HG02981 (cell line): ENCODE measurements around the gene TPR.

Experiments used
- ATAC-seq: cut with Tn5 transposase; IDR thresholded peaks from one replicate; pipeline ENCODE4 v1.9.1; 2021; ENCODE audit warnings: mild to moderate bottlenecking, moderate library complexity; ENCODE audit not compliant: unreplicated experiment

The TPR gene

DNA sequence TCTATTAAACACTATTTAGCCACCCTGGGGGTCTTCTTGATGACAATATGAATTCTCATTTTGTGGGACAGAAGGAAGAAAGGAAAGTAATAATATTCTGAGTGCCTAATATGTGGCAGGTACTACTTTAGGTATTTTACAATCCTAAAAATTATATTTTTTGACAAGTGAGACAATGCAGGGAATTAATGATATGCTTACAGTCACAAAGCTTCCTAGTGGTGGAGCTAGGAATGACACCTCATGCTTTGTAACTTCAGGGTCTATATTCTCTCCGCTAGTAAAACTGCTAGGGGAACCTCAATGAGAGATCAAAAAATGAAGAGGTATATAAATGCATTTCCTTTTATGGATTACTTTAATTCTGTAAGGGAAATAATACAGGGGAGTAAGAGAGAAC lies 44.3 kb downstream of the TPR start:
- ATAC-seq = no peak

DNA sequence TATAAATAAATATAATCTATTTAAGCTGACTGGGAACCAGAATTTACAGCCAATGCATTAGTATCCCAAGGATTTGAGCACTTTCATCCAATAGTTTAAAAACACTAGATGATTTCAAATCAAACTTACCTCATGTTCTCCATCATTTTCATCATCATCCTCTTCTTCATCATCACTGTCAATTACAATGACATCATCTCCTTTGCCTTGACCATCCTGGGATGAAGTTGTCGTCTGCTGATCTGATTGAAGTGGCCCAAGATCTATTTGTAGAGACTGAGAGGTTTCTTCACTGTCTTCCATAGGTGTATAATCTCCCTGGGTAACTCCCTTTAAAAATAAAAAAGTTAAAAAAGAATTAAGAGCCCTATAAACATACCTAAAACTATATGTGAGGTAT lies 47.7 kb downstream of the TPR start:
- ATAC-seq = no peak

DNA sequence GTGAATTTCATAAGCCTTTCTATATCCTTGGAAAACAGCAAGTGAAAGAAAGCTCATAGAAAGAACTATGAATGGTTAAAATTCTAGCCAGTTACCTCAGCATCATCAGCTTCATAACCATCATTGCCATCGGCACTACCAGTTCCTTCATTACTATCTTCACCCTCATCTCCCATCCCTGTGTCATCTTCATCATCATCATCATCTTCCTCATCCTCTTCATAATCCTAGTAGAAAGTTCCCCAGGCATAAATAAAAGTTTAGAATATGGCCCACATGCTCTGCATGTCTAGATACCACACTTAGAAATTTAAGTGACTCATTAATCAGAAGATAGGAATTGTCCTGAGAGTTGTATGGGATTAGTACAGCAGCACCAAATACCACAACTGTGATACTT lies 49.0 kb downstream of the TPR start:
- no peak for ATAC-seq

DNA sequence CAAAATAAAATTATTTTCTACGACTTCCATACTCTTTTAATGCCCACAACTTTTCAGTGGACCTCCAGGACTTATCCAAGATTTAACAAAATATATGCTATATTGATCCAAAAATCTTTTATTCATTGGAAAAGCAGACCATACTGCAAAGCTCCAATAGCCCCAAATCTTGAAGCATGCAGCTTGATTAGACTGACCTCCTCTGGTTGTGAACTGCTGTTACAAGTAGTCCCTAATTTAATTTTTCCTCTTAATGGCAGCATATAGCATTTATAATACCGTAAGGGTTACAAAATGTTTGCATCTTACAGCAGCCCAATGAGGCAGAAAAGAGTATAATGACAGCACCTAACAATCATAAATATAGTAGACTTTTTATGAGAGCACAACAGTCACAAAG lies 49.8 kb downstream of the TPR start:
- ATAC-seq = no peak

DNA sequence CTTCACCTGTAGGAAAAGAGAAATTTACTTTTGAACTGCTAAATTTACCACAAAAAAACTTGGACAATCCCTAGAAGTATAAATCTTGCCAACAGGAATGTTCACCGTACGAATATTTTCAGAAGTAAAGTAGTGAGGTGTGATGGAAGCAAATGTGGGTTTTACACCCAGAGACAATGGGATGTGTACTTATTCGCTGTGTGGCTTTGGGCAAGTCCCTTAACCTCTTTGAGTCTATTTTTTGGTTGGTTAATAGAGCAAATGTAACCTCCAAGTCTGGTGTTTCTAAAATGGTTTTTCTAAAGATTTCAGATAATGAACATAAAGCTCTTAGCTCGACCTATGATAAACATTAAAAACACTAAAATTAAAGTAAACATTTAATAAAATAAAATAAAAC lies 51.2 kb downstream of the TPR start:
- ATAC-seq = no peak

DNA sequence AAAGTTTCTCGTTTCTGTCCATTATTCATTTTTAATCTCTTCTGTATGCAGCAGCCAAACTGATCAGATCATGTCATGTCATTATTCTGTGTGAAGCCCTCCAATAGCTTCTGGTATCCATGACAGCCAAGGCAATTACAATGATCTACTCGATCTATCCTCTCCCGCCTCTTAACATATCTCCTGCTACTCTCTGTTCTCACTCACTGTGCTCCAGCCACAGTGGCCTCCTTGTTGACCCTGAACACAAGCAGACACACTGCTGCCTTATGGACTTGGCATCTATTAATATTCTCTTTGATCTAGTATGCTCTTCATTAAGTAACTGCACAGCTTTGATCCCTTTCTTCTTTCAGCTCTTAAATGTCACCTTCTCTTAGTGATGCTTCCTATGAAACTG lies 59.5 kb downstream of the TPR start:
- no peak for ATAC-seq

DNA sequence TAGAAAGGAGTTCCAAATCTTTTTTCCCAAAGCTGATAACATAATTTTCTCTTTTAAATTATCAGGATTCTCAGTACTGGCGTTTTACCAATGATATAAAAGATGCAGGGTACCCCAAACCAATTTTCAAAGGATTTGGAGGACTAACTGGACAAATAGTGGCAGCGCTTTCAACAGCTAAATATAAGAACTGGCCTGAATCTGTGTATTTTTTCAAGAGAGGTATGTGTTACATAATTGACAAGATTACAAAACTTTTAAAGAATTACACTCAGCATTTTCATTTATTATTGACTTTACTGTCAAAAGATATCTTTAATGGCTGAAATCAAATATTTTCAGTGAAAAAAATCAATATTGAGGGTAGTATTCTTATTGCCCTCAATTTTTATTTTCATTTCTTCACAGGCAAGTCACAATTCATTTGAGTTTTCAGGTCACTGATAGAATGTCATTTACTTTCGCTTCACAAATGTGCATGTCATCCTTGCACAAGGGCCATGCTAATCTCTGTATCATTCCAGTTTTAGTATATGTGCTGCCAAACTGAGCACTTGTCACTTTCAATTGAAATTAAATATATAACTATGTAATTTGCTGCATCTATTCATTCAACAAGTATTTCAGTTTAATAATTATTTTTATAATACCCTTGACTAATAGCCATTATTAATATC lies 63.5 kb downstream of the TPR start:
- ATAC-seq = no peak

DNA sequence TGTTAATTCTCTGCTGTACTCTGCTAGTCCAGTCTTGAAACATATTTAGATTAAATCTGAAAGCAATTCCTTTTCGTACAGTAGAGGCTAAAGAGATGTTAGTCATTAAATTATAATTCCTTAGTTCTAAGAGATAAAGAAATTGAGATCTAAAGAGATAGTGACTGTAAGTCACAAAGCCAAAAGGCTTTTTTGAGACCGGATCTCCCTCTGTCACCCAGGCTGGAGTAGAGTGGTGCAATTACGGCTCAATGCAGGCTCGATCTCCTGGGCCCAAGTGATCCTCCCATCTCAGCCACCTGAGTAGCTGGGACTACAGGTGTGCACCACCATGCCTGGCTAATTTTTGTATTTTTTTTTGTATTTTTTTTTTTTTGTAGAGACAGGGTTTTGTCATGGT lies 64.7 kb downstream of the TPR start:
- ATAC-seq = no peak

DNA sequence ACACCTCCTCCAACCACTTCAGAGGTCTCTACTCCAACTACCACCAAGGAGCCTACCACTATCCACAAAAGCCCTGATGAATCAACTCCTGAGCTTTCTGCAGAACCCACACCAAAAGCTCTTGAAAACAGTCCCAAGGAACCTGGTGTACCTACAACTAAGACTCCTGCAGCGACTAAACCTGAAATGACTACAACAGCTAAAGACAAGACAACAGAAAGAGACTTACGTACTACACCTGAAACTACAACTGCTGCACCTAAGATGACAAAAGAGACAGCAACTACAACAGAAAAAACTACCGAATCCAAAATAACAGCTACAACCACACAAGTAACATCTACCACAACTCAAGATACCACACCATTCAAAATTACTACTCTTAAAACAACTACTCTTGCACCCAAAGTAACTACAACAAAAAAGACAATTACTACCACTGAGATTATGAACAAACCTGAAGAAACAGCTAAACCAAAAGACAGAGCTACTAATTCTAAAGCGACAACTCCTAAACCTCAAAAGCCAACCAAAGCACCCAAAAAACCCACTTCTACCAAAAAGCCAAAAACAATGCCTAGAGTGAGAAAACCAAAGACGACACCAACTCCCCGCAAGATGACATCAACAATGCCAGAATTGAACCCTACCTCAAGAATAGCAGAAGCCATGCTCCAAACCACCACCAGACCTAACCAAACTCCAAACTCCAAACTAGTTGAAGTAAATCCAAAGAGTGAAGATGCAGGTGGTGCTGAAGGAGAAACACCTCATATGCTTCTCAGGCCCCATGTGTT lies 66.6 kb downstream of the TPR start:
- ATAC-seq = no peak

DNA sequence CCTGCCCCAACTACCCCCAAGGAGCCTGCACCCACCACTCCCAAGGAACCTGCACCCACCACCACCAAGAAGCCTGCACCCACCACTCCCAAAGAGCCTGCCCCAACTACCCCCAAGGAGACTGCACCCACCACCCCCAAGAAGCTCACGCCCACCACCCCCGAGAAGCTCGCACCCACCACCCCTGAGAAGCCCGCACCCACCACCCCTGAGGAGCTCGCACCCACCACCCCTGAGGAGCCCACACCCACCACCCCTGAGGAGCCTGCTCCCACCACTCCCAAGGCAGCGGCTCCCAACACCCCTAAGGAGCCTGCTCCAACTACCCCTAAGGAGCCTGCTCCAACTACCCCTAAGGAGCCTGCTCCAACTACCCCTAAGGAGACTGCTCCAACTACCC lies 67.6 kb downstream of the TPR start:
- ATAC-seq = no peak

DNA sequence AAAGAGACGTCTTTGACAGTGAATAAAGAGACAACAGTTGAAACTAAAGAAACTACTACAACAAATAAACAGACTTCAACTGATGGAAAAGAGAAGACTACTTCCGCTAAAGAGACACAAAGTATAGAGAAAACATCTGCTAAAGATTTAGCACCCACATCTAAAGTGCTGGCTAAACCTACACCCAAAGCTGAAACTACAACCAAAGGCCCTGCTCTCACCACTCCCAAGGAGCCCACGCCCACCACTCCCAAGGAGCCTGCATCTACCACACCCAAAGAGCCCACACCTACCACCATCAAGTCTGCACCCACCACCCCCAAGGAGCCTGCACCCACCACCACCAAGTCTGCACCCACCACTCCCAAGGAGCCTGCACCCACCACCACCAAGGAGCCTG lies 68.5 kb downstream of the TPR start:
- no peak for ATAC-seq

DNA sequence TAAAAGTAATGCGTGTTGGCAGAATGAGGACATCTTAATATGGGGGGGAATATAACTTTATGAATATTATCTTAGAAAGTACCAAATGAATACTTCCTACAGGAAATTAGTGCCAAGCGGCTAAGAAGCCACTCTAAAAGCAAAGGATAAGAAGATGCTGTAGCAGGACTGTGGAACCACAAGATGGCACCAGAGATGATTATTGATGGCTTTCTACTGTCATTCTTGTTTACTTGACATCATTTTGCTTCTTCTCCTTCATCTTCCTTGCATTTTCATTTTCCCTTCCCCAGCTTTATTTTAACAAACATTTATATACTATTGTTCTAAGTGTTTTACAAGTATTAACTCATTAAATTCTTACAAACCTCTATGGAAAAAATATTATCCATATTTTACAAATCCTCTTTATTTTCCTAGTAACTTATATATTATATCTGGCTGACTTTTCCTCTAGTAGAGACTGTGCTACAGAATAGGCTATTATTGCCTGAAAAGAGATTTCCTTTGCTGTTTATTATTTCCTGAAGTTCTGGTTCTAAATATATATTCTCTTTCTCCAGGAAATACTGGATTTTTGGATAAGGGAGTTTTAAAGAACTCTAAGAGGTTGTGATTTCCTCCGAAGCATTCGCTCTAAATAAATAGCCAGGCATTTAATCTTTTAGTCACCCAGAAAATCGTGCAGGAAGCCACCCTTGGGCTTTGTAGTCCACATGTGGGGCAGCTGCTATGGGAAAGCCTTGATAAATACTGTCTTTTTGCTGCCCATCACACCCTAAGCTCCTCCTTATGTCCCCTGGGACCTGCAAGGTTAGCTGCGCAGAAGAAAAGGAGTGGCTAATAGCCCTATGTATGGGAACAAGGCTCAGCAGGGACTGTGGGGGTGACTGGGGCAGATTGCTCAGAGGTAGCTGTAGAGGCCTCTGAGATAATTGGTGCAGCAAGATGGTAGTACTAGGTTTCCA lies 69.8 kb downstream of the TPR start:
- ATAC-seq = peak; percentile 76

DNA sequence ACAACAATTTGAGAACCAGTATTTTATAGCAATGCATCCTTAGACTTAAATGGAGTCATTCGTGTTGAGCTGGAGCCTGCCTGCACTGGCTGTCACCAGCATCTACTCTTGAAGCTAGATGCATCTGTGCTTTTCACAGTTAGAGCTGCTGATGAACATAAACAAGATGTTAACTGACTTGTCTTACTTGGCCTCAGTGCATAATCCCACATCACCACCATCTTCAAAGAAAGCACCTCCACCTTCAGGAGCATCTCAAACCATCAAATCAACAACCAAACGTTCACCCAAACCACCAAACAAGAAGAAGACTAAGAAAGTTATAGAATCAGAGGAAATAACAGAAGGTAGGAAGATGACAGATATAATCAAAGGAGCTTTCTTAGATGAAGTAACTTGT lies 71.1 kb downstream of the TPR start:
- no peak for ATAC-seq

DNA sequence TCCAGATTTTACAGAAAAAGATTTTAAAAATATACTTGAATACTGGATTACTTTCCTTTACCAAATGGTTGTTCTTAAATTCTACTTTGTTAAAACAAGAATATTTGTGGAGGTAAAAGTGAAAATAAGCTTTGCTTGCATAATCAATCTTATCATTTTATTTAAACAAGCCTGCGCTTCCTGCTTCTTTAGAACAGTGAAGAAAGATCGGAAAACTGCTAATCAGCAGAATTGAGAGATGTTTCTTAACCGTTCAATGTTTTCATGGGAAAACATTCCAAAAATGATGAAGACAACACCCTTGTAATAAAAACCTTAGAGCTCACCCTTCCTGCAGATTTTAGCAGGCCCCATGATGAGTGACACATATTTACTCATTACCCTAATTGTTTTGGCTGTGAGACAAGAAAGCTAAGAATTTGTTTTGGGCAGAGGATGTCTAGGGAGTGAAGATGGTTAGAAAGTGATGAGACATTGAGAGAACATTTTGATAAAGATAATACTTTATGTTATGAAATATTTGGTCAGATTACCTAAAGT lies 72.6 kb downstream of the TPR start:
- no peak for ATAC-seq

DNA sequence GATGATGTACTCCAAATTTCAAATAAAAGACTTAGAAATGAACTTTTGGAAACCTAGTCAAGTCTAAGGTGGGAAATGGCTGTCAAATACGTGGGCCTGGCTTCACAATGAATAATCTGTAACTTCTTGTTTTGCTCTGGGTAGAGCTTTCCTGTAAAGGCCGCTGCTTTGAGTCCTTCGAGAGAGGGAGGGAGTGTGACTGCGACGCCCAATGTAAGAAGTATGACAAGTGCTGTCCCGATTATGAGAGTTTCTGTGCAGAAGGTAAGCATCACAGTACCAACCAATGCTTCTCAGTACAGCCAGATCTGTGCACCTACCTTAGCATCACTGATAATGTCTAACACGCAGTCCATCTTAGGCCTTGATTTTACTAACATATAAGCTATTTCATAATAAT lies 73.6 kb downstream of the TPR start:
- no peak for ATAC-seq

DNA sequence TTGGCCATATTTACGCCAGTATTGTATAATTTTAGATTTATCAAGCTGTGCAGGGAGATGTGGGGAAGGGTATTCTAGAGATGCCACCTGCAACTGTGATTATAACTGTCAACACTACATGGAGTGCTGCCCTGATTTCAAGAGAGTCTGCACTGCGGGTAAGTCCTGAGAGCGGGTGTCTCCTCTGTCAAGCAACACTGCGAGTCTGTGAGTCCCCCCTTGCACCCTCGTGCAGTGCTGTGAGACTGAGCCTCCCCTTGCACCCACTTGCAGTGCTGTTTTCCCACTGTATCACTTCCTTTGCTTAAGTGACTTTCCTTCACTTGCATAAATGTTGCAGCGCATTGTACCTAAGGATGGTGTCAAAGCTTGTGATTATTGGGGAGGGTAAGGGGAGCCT lies 75.0 kb downstream of the TPR start:
- ATAC-seq = no peak

DNA sequence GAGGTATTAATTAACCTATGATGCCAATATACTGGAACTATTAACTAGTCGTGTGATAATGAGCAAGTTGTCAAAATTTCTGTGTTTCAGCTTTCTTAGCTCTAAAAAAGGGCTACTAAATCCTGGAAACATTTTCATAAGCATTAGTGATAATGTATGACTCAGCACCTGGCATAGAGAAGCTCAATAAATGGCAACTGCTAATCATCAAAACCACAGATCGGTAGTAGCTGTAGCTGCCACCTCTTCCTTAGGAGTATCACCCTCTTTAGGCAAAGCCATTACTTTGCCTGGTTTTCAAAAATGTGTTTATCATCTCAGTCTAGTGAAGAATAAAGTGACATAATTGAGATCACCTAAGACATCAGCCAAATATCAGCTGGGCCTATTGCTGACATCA lies 75.5 kb downstream of the TPR start:
- no peak for ATAC-seq

DNA sequence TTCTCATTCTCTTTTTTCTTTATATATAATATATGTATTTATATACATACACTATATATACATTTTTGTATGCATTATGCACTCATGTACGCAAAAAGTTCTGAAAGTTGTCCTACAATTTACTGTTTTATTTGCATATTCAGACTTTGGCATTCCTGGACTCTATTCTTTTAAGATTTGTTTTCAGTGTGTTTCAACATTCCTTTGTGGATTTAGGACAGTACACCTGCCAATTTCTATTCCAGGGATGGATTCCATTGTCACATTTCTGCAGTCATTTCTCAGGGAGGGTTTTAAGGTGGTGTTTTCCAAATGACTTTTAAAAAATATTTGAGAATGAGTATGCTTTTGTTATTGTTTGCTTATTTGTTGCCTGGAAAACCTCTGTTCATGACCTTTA lies 76.2 kb downstream of the TPR start:
- no peak for ATAC-seq

DNA sequence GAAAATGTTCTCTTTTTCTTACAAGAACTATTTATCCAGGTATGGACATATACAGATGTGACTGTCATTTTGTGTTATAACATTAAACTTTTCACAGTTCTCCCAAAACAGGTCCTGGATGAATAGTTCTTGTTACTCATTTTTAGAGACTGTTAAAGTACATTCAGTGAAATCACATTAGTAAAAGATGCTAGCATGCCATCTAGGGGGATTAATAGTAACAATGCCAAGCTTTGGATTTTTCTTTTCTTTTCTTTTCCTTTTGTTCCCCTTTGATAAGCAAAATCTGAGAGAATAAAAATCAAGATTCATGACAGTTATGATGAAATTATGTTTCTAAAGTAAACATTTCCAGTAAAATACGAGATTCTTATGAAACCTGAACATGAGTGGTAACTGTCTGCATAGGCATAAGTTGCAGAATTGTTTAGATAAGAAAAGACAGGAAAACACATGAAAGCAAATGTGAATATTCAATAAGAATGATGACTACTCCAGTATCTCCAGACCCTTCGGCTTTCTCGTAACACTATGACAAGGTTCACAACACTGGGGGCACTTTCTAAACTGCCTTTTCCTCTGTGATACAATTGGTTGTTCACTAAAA lies 77.5 kb downstream of the TPR start:
- ATAC-seq = no peak

DNA sequence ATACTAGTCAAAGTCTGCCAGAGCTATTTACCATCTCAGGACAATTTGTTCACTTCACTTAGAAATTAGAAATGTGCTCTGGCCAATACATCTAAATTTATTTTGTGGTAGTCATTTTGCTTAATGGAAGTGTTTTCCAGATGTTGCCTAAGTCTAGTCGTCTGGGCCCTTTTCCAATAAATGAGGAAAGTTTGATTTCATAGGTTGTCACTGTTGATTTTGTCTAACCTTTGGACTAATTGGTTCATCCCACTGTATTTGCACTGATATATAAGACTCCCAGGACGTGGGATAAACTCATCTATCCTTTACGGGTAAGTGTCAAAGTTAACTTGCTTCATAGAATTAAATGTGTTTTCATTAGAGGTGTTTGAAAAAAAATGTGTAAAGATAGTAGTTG lies 79.1 kb downstream of the TPR start, which contains the start of gene PRG4:
Gene PRG4, plus strand, starts transcription at position 300 of the 400 bp plus-strand sequence.
- ATAC-seq = no peak

DNA sequence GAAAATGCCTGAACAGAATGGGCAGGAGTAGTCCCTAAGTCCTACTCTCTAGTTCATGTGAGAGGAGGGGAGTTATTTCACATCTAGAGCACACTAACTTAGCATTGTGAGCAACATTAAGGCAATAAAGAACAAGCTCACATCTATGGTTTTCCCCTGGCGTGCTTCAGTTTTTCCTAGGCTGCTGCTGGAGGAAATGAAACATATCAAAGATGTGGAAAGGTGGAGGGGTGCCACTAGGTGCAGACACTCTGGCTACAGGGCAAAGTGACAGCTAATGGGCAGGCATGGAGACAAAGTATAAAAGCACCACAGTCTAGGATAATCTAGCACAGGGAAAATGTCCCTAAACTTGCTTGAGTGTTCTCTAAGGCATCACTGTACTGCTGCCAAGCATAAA lies 82.2 kb downstream of the TPR start:
- ATAC-seq = no peak
